Loucy (cell line): ENCODE data around the gene SLC9A9.

Experiments used
- H2AFZ ChIP-seq: fragments of 200-600 bp; sonication (generic); 2 replicates; pipeline ENCODE4 v1.6.0; 2016; ENCODE audit warnings: antibody characterized with exemption, mild to moderate bottlenecking, low read length, moderate library complexity
- H3F3A ChIP-seq: fragments of 200-600 bp; 2 replicates; pipeline ENCODE4 v1.6.0; 2016; ENCODE audit warnings: antibody characterized with exemption, low read depth, mild to moderate bottlenecking
- H3K27me3 ChIP-seq: fragments of 200-600 bp; sonication (generic); 2 replicates; pipeline ENCODE4 v1.6.1; 2014; ENCODE audit warnings: low read length, mild to moderate bottlenecking; ENCODE audit not compliant: insufficient read depth, poor library complexity, severe bottlenecking
- H3K36me3 ChIP-seq: fragments of 200-600 bp; sonication (generic); 2 replicates; pipeline ENCODE4 v1.6.1; 2016; ENCODE audit warnings: low read length; ENCODE audit not compliant: insufficient read depth
- H3K4me1 ChIP-seq: fragments of 200-600 bp; sonication (generic); 2 replicates; pipeline ENCODE4 v1.5.1; 2014; ENCODE audit warnings: low read length, mild to moderate bottlenecking; ENCODE audit not compliant: insufficient read depth, poor library complexity, severe bottlenecking
- H3K4me2 ChIP-seq: fragments of 200-600 bp; sonication (generic); 2 replicates; pipeline ENCODE4 v1.6.0; 2014; ENCODE audit warnings: antibody characterized with exemption, low read length, low read depth, mild to moderate bottlenecking; ENCODE audit not compliant: poor library complexity, severe bottlenecking
- H3K4me3 ChIP-seq: fragments of 200-600 bp; sonication (generic); 2 replicates; pipeline ENCODE4 v1.5.1; 2014; ENCODE audit warnings: low read length, mild to moderate bottlenecking, mixed read lengths; ENCODE audit not compliant: poor library complexity, severe bottlenecking
- H3K79me2 ChIP-seq: fragments of 200-600 bp; sonication (generic); 2 replicates; pipeline ENCODE4 v1.6.1; 2014; ENCODE audit warnings: low read length; ENCODE audit not compliant: insufficient read depth
- H3K9ac ChIP-seq: fragments of 200-600 bp; sonication (generic); 2 replicates; pipeline ENCODE4 v1.6.0; 2014; ENCODE audit warnings: mild to moderate bottlenecking, low read depth, low read length, moderate library complexity; ENCODE audit not compliant: poor library complexity, severe bottlenecking
- H3K9me2 ChIP-seq: fragments of 200-600 bp; sonication (generic); replicated peaks from 2 replicates; pipeline ENCODE4 v1.6.1; 2016; ENCODE audit warnings: low read depth, low read length, mixed read lengths
- H3K9me3 ChIP-seq: fragments of 200-600 bp; sonication (generic); 2 replicates; pipeline ENCODE4 v1.6.1; 2014; ENCODE audit warnings: mild to moderate bottlenecking, antibody characterized with exemption, low read length, low read depth; ENCODE audit not compliant: insufficient read depth
- H4K20me1 ChIP-seq: fragments of 200-600 bp; sonication (generic); 2 replicates; pipeline ENCODE4 v1.6.0; 2014; ENCODE audit warnings: antibody characterized with exemption, low read length, mild to moderate bottlenecking; ENCODE audit not compliant: insufficient read depth, poor library complexity, severe bottlenecking
- CTCF ChIP-seq: fragments of 200-600 bp; sonication (generic); conservative IDR thresholded peaks from 2 replicates; pipeline ENCODE4 v1.5.1; 2014; ENCODE audit warnings: mild to moderate bottlenecking, antibody characterized with exemption, low read length
- EZH2phosphoT487 ChIP-seq: fragments of 200-600 bp; IDR thresholded peaks from 2 replicates; pipeline ENCODE4 v1.6.1; 2018; ENCODE audit warnings: antibody characterized with exemption, mild to moderate bottlenecking, moderate library complexity, borderline replicate concordance

The SLC9A9 gene

GRCh38 chr3:143548861-143549497, 299.3 kb downstream of the SLC9A9 start:
- Histone ChIP-seq H2AFZ (no peak overlapping the region), H3K79me2 (no peaks in the 10 kb centered on the region), H3K27me3 (no peaks in the 10 kb centered on the region), H3K9ac (no peak overlapping the region), H3K9me2 (no peaks in the 10 kb centered on the region), H3K4me3 (no peak overlapping the region), H3K4me1 (peaks cover 9% of the 10 kb centered on the region), H3K9me3 (no peaks in the 10 kb centered on the region), H3K4me2 (no peak overlapping the region), H4K20me1 (no peaks in the 10 kb centered on the region), H3F3A (no peaks in the 10 kb centered on the region), H3K36me3 (no peaks in the 10 kb centered on the region)
- TF ChIP-seq EZH2phosphoT487 (no peak), CTCF (no peak)

- H3K9me2 ChIP-seq = no peaks in the 10 kb centered on the region
- no peaks in the 10 kb centered on the region for H3K79me2 ChIP-seq
- H3K9me3 ChIP-seq = no peaks in the 10 kb centered on the region
- no peak overlapping the region for H3K4me2 ChIP-seq
- no peak overlapping the region for H2AFZ ChIP-seq
- no peaks in the 10 kb centered on the region for H3K36me3 ChIP-seq
- H3K4me3 ChIP-seq = no peak overlapping the region
- H3K9ac ChIP-seq = no peak overlapping the region
- TF ChIP-seq CTCF = no peak
- no peak for TF ChIP-seq EZH2phosphoT487
- H3F3A ChIP-seq = no peaks in the 10 kb centered on the region
- no peaks in the 10 kb centered on the region for H4K20me1 ChIP-seq
- H3K4me1 ChIP-seq = peaks cover 9% of the 10 kb centered on the region
- H3K27me3 ChIP-seq = no peaks in the 10 kb centered on the region
Measured at GRCh38 chr3:143548393-143548792, 299.9 kb downstream of the SLC9A9 start.

GRCh38 chr3:143538577-143538981, 309.7 kb downstream of the SLC9A9 start:
- Histone ChIP-seq H3K9me2 (no peaks in the 10 kb centered on the region), H3K79me2 (no peaks in the 10 kb centered on the region), H3K4me1 (no peaks in the 10 kb centered on the region), H3F3A (no peaks in the 10 kb centered on the region), H3K36me3 (no peaks in the 10 kb centered on the region), H3K27me3 (no peaks in the 10 kb centered on the region), H3K4me3 (no peak overlapping the region), H3K9ac (no peak overlapping the region), H4K20me1 (no peaks in the 10 kb centered on the region), H2AFZ (no peak overlapping the region), H3K4me2 (no peak overlapping the region), H3K9me3 (no peaks in the 10 kb centered on the region)
- no peak for TF ChIP-seq CTCF
- TF ChIP-seq EZH2phosphoT487 = no peak
